ENCODE data around the gene DEAF1. TPM values are rescaled to one million over a fixed set of nuclear protein-coding genes. Genes with fewer than 3 reads are reported as not detected.

DEAF1 gene
- total and polyA plus RNA-seq, 2 donors (not counting 3 experiments of a cell fraction or from before 2014, with no cell fraction given), result 43.6 to 55.7 TPM

DNA sequence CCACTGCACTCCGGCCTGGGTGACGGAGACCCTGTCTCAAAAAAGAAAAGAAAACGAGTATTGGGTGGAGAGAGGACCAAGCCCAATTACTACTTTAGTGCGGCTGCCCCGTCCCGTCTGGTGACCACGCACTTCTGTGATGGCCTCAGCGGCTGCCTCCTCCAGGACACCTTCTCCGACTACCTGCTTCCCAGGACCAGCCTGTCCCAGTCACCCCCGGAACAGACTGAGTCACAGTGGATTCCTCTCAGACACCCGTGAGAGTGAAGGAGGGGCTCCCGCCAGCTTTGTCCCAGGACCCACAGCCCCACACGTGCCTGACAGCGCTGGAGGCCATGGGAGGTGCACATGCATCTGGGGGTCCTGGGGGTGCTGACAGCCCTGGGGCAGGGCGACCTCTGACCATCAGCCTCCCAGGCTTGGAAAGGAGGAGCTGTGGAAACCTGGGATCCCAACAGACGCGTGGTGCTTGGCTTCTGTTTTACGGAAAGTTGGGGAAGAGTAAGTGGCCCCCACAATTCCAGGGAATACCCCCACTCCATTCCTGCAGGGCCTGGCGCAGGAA lies 53.1 kb downstream of the DEAF1 start:
- CTCF ChIA-PET, result no interaction called here
- BruUV-seq (replicated peaks), result no TSS peak

More for the DNA sequence above, 53.1 kb downstream of the DEAF1 start:
- FAIRE-seq (no peak), DNase-seq (ENCODE audit: low read depth, low spot score) (no peak)
- TF ChIP-seq, protein P1, sequence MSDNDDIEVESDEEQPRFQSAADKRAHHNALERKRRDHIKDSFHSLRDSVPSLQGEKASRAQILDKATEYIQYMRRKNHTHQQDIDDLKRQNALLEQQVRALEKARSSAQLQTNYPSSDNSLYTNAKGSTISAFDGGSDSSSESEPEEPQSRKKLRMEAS (IDR thresholded peaks at IDR 0.05; ENCODE audit: insufficient read depth, insufficient read length), result no peak
- TF ChIP-seq FOS (IDR thresholded peaks at IDR 0.05; ENCODE audit: borderline replicate concordance, insufficient read depth, low read length) (no peak), EZH2 (IDR thresholded peaks at IDR 0.05; ENCODE audit: borderline replicate concordance, low read depth, low read length, severe bottlenecking) (no peak), JUN (IDR thresholded peaks at IDR 0.05; ENCODE audit: borderline replicate concordance, insufficient read depth, insufficient read length, low read depth) (no peak), GATA2 (IDR thresholded peaks at IDR 0.05; ENCODE audit: insufficient read depth, insufficient read length, low read depth, low read length) (no peak), MYC (IDR thresholded peaks at IDR 0.05; ENCODE audit: low read depth, low read length) (no peak), POLR2AphosphoS5 (IDR thresholded peaks at IDR 0.05; ENCODE audit: insufficient read depth, low read depth, low read length) (no peak), POLR2A (IDR thresholded peaks at IDR 0.05; ENCODE audit: low read depth, low read length) (no peak)
- TF ChIP-seq, protein P2, sequence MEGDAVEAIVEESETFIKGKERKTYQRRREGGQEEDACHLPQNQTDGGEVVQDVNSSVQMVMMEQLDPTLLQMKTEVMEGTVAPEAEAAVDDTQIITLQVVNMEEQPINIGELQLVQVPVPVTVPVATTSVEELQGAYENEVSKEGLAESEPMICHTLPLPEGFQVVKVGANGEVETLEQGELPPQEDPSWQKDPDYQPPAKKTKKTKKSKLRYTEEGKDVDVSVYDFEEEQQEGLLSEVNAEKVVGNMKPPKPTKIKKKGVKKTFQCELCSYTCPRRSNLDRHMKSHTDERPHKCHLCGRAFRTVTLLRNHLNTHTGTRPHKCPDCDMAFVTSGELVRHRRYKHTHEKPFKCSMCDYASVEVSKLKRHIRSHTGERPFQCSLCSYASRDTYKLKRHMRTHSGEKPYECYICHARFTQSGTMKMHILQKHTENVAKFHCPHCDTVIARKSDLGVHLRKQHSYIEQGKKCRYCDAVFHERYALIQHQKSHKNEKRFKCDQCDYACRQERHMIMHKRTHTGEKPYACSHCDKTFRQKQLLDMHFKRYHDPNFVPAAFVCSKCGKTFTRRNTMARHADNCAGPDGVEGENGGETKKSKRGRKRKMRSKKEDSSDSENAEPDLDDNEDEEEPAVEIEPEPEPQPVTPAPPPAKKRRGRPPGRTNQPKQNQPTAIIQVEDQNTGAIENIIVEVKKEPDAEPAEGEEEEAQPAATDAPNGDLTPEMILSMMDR (IDR thresholded peaks at IDR 0.05; ENCODE audit: extremely low read depth in 1 of 2, insufficient read depth in 1 of 2, low read depth in 1 of 2, low read length in 2 of 2), result no peak
- dilution Hi-C loops (cut with MboI; ENCODE audit: extremely low pct_ligation_motif_present, low sequenced_read_pairs) (no loop called here), intact Hi-C loops (cut with micrococcal nuclease) (no loop called here)
- H3K4me2 ChIP-seq (ENCODE audit: insufficient read depth, low read length), result no peak overlapping the region
- H3K79me2 ChIP-seq (ENCODE audit: control insufficient read depth, insufficient read depth, low read length), result no peaks in the 10 kb centered on the region
- no peaks in the 10 kb centered on the region for H3K9me1 ChIP-seq (replicated peaks; ENCODE audit: control insufficient read depth, extremely low read depth, insufficient read depth, low read length)
- H3K27ac ChIP-seq (ENCODE audit: insufficient read depth, low read depth, low read length), result no peak overlapping the region
- H2AFZ ChIP-seq (ENCODE audit: low read depth, low read length), result no peak overlapping the region
- H3K9ac ChIP-seq (replicated peaks; ENCODE audit: extremely low read depth, insufficient read depth, low read length), result no peak overlapping the region
- H3K36me3 ChIP-seq (ENCODE audit: control insufficient read depth in 2 of 2, extremely low read depth in 1 of 2, insufficient read depth in 2 of 2, low read length in 2 of 2), result peaks cover 0 to 12% of the 10 kb centered on the region in 2 experiments
- POLR2A ChIA-PET, result no interaction called here
- no peaks in the 10 kb centered on the region for H3K9me3 ChIP-seq (replicated peaks; ENCODE audit: control insufficient read depth, insufficient read depth, low read length)
- peaks cover 22 to 35% of the 10 kb centered on the region in 2 experiments for H3K27me3 ChIP-seq (ENCODE audit: control insufficient read depth in 2 of 2, insufficient read depth in 2 of 2, low read length in 2 of 2)
- H3K4me1 ChIP-seq (ENCODE audit: control insufficient read depth, extremely low read depth, insufficient read depth, low read length), result peaks cover 4% of the 10 kb centered on the region
- no peak overlapping the region for H3K4me3 ChIP-seq (replicated peaks in 1 of 3; ENCODE audit: insufficient read depth in 1 of 3, low read depth in 1 of 3, low read length in 3 of 3)
- H4K20me1 ChIP-seq (replicated peaks; ENCODE audit: control insufficient read depth, extremely low read depth, insufficient read depth, low read length), result no peaks in the 10 kb centered on the region

All from endothelial cell of umbilical vein (primary cell).